Kidney tubule cell (primary cell): ENCODE results near the gene GBP3.
"Not testable (repeated sequence)": the region's sequence is repeated elsewhere in the genome, so short reads cannot be mapped to it uniquely, and the experiment has no call there.

Experiments used
- DNase-seq: peaks from one replicate; pipeline ENCODE4 v3.0.0-alpha.2; 2018; ENCODE audit warnings: low spot score

The GBP3 gene, protein sequence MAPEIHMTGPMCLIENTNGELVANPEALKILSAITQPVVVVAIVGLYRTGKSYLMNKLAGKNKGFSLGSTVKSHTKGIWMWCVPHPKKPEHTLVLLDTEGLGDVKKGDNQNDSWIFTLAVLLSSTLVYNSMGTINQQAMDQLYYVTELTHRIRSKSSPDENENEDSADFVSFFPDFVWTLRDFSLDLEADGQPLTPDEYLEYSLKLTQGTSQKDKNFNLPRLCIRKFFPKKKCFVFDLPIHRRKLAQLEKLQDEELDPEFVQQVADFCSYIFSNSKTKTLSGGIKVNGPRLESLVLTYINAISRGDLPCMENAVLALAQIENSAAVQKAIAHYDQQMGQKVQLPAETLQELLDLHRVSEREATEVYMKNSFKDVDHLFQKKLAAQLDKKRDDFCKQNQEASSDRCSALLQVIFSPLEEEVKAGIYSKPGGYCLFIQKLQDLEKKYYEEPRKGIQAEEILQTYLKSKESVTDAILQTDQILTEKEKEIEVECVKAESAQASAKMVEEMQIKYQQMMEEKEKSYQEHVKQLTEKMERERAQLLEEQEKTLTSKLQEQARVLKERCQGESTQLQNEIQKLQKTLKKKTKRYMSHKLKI

DNA sequence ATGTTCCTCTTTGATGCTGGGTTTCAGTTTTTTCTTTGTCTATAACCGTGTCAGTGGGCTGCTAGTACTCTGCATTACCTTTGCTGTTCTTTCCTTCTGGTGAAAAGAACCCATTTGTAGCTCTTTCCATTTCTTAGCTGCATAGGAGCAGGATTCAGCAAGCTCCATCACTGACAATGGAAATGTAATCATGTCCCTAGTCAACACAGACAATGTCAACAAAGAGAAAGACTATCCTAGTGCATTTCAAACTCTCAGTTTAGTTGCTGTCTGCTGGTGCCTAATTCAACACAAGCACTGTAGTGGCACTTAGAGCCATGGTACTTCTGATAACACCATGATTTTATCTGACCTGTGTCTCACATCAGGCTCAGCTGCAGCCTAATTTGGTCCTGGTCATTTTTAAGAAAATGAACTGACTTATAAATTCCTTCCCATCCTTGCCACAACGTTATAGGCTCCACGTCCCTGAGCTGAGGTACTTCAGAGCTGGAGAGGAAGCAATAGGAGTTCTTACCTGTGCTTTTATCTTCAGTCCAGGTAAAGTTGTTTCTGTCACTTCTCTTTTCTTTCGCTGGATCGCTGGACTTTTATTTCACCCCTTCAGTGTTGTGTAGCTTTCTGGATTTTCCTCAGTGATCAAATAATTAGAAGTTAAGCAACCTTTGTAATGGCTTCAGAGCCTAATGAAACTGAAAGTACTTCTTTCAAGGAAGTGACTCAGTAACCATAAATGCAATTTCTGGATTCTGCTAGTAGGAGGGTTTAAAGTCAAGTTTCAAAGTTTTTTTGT, at the start of gene GBP3:
Gene GBP3, minus strand, starts transcription at position 700 of the 793 bp plus-strand sequence. CDS start 2,145 bp downstream, outside the sequence.
- DNase-seq: peak; percentile 78

DNA sequence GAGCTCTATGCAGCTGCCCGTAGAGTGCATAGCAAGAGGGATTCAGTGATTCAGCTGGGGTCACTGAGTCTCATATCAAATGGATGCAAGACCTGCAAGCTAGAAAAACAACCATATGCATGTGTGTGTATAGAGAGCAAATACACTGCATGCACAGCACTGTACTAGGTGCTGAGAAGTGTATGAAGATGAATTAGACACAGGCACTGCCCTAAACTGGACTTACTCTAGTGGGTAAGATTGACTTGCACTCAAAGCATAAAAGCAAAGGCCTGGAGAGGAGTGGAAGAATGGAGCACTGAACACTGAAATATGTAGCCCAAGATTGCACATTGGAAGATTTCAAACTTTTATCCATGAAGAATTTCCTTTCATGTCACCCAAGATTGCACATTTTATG, 47.8 kb upstream of the GBP3 start:
- DNase-seq: no peak

DNA sequence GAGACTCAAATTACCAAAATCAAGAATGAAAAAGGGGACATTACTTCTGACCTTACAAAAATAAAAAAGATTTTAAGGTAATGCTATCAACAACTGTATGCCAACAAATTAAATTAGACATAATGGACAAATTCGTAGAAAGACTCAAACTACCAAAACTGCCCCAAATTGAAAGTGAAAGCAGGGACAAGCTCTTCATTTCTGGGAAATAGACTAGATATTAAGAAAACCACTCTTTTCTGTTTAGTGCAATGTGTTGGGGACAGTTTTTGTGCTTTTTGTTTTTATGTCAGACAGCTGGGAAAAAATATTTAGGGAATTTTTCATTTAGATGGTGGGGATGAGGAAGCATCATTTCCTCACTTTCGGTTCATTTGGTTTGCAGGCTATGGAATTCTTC, 47.3 kb upstream of the GBP3 start:
- DNase-seq: no peak

DNA sequence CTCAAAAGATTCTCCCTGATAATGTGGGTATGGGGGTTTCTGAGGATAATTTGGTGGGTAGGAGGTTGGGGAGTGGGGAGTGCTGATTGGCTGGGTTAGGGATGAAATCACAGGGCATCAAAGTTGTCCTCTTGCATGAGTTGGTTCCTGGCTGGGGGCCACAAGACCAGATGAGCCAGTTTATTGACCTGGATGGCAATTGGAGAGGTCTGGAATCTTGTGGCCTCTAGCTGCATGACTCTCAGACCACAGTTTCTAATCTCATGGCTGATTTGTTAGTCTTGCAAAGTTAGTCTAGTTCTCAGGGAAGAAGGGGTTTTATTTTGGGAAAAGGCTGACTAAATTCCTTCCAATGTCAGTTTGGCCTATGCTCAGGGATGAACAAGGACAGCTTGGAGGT, 45.6 kb upstream of the GBP3 start:
- DNase-seq: peak; percentile 66

DNA sequence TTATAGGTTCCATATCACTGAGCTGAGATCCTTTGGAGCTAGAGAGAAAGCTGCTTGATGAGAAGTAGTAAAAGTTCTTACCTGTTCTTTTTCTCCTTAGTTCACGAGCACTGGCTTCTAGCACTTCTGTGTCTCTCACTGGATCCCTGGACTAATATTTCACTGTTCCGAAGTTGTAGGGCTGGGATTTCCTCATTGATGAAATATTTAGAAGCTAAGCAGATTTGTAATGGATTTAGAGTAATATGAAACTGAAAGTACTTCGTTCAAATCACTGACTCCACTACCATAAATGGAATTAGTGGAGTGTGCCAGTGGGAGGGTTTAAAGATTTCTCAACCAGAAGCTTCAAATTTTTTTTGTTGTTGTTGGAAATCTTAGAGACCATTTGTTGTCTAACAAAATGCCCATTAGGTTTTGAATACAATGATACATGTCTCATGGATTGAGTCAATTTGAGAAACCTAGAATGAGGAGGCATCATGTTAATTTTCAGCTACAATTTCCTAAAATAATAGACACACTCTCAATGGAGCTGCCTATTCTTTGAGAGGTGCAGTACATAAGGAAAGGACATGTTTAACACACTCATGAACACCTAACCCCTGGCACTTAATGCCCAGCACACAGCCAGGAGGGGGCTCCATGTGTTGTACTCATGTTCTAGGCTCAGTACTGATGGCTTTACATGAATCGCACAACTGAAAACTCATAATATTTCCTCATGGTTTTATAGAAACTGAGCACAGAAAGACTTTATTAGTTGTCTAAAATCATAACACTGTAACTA, 42.6 kb upstream of the GBP3 start, which contains the start of gene GBP1:
Gene GBP1, minus strand, starts transcription at position 130 of the 790 bp plus-strand sequence. CDS start 1,974 bp downstream, outside the sequence.
- peak; percentile 85 for DNase-seq

DNA sequence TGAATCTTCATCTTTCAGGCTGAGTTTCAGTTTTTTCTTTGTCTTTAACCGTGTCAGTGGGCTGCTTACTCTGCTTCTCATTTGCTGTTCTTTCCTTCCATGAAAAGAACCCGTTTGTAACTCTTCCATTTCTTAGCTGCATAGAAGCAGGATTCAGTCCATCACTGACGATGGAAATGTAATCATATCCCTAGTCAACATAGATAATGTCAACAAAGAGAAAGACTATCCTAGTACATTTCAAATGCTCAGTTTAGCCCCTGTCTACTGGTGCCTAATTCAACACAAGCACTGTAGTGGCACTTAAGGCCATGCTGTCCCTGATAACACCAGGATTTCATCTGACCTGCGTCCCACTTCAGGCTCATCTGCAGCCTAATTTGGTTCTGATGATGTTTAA, 42.0 kb upstream of the GBP3 start:
- DNase-seq: peak; percentile 7

DNA sequence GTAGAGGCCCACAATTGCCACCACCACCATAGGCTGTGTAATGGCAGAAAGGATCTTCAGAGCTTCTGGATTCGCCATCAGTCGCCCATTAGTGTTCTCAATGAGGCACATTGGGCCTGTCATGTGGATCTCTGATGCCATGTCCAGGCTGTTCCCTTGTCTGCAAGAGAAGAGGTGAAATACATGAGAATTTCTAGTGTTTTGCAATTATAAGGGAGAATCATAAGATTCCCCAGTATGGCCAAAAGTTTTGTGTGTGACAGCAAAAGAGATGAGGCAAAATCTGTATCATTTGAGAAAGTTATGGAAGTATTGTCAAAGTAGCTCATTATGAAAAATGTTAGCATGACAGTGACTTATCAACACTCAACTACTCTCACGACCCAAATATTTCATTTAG, 40.4 kb upstream of the GBP3 start:
- DNase-seq: no peak

DNA sequence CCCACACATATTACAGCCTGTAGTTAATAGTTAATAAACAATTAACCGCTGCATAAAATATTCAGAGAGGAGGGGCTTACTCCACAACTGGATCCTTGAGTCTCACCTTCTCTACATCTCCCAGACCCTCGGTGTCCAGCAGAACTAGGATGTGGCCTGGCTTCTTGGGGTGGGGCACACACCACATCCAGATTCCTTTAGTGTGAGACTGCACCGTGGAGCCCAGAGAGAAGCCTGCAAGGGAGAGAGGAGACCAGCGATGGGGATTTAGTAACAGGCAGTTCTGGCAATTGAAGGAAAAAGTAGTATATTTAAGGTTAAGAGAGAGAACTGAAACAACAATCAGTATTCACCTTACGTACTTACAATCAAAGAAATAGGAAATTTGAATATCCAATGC, 37.4 kb upstream of the GBP3 start:
- no peak for DNase-seq

DNA sequence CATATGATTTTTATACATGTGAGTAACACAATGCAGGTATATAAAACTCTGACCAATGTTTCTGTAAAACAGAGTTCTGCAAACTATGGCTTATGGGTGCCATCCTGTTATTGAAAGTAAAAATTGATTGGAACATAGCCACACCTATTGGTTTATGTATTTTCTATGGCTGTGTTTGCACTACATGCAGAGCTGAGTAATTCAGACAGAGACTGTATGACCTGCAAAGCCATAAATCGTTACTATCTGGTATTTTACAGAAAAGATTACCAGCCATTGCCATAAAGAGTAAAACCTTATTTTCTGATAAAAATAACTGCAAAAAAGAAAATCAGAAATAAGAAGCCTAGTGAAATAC, 29.3 kb upstream of the GBP3 start:
- no peak for DNase-seq

DNA sequence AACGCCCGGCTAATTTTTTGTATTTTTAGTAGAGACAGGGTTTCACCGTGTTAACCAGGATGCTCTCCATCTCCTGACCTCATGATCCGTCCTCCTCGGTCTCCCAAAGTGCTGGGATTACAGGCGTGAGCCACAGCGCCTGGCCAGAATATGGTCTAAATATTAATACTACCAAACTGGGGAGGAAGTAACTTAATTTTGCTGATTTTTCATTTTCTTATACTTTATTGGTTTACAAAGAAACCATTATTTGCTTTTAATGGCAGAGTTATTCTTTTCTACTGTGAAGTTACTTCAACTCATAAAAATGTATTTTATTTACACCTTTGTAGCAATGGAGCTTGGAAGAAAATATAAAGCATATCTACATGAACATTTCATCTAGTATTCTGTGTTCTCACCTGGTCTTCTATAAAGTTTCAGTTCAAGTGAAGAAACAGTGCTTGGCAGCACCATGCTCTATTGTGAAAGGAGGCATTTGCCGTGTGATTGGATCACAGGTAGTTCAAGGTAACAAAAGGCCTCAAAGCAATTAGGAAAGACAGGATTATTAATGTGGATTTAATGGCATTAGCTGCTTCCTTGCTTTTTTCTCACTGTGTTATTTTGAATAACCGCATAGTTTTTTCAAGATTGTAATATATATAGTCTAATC, 28.8 kb upstream of the GBP3 start:
- no peak for DNase-seq

DNA sequence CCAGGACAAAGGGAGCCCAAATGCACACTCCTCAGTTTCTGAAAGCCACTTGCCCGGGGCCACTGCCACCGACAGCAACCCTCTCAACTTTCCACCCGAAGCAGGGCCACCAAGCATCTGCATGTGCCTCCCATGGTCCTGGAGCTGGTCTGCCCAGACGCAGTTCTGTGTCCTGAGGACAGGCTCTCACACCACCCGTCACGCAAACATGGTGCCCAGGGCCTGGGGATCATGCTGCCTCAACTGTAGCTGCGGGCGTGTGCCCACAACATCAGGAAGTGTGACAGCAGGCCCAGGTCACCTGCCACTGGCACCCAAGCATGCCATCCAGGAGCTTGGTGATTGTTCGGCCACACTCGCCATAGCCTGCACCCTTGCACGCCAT, 28.0 kb upstream of the GBP3 start:
- DNase-seq: no peak

DNA sequence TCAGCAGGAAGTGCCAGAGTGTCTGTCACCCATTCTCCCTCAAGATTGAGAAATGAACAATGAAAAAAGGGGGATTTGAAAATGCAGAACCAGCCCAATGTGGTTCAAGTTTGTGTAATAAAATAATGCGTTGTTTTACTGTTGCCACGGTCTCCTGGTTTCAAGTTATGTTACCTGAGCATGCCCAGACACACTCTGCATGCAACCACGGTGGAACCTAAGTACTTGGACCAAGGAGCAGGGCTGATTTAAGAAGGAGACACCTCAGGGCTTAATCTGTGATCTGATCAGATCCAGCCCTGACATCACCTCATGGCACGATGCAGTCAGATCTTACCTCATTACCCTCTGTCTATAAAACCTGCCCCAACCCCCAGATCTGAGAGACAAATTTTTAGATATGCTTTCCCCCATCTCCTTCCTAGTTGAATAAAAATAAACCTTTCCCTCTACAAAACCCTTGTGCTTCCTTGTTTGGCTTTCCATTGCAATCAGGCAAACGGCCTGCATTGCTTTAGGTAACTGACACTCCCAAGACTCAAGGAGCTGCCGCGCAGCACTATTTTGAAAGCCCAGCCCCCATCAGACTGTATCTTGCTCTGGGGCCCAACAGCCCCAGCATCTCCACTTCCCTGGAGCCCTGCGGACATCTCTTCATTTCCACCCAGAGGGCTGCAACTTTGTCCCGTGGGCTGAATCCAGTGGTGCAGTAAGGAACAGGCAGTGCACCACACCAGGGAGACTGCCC, 27.4 kb upstream of the GBP3 start:
- not testable (repeated sequence) for DNase-seq

DNA sequence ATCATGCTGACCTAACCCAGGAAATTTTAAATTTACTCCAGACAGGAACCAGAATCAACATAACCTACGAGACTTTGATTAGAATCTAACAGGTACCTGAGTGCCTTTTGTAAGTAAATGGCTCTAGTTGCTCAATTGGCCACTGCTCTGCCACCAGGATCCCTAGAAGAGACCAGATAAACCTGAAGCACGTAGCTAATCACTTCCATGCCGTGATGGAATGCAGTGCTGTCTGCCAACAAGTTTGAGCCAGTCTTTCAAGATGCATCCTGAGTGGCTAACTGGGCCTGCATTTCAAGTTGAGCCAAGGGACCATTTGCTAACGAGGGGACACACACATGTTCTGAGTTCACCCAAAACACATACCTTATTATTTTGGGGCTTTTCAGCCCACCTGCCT, 26.5 kb upstream of the GBP3 start:
- DNase-seq: not testable (repeated sequence)

DNA sequence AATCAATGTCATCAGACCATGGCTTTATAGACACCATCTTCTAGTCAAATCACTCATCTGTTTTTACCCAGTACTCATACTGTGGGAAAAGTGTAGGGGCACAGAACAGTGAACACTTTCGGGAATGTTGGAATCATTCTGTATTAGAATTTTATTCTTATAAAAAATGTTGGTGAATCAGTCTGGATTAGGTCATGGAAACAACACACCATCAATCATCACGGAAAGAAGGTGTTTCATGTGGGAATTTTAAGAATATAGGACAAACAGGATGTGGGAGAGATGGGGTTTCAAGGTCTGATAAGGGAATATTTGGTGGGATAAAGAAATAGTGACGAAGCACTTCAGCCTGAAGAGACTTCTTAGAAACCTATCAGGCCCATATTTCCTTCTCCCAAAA, 25.1 kb upstream of the GBP3 start:
- DNase-seq: no peak

DNA sequence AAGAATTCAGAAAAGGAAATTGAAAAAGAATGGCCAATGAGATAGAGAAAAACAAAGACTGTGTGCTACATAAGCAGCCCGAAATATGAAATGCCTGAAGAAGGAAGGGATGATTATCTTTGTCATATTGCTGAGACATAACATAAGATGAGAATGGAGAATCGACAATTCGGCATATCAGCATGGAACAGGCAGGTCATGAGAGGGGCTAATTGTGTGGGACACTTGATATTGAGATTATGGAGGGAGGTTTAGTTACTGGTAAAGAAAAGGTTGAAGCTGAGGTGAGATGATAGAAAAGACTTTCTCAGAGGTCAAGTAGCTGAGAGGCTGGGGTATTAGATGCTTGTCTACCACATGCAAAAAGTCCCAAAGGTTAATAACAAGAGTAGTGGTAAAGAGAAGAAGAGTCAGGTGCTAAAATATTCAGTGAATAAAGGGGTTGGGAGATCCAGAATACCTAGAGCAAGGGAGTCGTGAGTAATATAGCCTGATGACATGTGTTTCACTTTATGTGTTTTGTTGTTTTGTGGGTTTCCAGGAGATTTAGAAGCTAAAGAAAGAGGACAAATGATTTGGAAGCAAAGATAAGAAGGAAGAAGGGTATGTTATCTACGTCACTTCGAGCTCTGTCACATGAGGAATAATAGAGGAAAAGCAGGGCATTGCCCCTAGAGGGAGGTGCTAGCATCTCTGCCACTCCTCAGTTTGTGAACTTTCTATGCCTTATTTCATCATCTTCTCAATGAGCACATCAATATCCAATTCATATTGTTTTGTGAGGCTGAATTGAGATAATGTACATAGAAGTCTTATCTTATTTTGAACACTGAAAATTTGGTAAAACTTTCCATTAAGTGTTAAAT, 23.9 kb upstream of the GBP3 start:
- DNase-seq: not testable (repeated sequence)

DNA sequence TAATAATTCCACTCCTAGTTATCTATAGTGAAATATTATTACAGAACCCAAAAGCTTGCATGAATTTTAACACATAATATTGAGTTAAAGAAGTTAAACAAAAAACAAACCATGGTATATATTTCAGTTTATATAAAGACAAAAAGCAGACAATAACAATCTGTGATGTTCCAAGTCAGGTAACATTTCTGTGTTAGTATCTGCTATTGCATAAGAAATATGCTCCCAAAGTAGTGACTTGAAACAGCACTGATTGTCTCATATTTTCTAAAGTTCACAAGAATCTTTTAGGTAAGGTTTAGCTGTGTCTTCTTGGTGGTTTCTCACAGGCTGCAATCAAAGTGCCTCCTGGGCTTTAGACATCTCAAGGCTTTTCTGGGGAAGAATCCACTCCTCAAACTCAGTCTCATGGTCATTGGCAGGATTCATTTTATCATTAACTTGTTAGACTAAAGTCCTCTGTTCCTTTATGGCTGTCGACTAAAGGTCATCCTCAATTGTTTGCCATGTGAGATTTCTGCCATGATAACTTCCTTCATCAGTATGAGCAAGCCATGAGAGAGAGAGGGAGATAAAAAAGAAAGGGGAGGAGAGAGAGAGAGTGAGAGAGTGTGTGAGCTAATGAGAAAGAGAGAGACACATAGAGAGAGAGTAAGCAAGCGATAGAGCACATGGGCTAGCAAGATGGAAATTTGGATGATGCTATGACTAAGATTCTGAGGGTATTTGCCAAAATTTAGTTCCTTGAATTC, 22.5 kb upstream of the GBP3 start:
- DNase-seq: peak; percentile 19

DNA sequence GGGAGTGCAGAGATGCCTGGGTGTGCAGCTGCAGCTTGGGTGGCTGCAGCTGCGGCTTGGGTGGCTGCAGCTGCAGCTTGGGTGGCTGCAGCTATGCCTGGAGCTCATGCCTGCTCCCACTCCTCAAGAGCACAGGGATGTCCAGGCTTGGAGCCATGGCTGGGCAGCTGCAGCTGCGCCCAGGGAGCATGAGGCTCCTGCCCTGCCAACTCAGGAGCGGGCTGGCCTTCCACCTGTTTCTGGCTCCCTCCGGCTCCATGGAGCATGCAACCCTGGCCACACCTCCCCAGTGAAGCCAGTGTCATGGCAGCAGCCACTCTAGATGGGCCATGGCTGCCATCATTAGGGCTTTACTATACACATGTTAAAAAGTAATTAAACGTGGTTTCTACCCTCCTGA, 21.3 kb upstream of the GBP3 start:
- no peak for DNase-seq

DNA sequence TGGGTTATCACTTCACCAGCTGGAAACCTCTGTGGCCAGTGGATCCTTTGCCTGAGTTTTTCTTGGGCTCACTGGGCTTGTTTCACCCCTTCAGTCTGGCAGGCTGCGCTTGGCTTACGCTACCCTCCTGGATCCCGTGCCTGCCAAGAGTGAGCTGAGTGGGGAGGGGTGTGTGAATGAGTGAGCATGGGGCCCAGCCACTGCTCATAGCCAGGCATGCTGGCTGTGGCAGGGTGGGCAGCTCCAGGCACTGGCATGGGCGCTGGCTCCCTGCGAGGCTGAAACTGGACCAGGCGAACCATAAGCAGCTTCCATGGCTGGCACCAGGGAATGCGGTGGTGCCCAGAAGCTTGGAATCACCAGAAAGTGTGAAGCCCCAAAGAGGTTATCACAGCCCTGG, 19.8 kb upstream of the GBP3 start:
- DNase-seq: no peak

DNA sequence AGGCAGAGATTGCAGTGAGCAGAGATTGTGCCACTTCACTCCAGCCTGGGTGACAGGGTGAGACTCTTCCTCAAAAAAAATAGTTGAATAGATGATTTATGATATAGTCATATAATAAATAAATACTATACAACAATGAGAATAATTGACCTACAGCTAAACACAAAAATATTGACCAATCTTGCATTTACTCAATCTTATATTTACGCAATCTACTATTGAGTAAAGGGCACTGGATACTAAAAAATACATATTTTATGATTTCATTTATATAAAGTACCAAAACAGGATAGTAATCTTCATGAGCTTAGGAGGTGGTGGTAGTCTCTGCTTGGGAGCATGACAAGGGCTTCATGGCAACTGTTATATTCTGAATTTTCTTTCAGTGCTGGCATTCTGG, 19.1 kb upstream of the GBP3 start:
- DNase-seq: no peak
